Epidermal melanocyte (primary cell): Measurements from ENCODE around the gene GTF2H4.

ENCODE experiments used
- DNase-seq: peaks from one replicate; pipeline ENCODE4 v3.0.0; 2011; ENCODE audit warnings: low spot score; ENCODE audit not compliant: insufficient read length

The GTF2H4 gene

DNA sequence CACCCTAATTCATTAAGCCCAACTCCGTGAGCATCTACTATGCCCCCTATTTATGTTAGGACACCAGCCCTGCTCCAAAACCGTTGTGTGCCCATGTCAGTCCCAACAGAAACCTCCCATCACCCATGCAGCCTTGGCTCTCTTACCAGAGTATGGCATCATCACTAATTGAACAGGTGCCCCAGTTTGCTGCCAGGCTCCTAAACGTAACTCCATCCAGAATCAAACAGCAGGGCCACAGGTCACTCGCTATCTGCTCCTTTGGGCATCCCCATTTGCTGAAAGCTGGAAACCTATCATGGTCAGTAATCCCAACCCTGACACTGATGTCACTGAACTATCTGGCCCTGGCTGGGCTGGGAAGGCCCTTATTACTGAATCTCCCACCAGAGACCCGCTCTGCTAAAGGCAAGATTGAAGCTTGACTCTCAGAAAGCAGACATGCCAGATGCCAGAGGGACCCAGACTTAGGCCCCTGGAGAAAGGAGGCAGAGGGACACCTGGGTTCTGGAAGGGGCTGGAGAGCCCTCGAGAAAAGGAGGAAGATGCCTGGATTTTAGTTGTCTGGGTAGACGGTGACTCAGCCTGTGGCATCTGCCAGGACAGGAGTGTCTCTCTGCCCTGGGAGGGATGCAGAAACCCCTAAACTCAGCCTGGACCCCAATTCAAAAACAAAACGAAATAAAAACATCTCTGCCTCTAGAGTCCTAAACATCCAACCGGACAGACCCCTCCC lies 46.8 kb downstream of the GTF2H4 start:
- no peak for DNase-seq

DNA sequence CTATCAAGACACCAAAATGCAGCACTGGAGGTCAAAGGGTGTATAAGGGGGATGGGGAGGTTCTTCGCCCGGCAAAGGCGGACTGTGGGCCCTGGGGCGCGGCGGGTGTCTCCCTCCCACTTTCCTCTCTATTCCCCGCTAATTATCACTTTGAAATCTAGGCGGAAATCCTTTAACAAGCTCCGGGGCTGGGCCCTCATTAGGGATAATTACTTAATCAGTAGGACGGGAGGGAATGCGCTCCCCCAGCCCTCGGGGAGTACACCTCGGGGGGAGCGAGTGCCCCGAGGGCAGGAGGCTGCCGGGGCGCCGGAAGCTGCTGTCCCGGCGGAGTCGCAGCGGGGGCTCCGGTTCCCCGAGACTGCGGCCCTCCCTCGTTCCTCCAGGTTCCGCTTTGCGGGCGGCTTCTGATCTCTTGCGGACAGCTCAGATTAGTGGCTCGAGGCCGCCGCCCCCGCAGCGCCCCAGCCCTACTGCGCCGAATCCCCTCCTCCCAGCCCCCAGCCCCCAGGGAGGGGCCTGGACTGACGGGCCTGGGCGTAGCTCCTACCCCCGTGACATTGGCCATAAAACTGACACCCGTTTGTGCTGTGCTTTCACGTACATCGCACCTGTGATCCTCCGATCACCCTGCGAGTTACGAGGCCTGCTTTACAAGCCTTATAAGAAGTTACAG lies 47.5 kb downstream of the GTF2H4 start:
- DNase-seq = no peak

- no peak for DNase-seq
These were observed 49.7 kb downstream of the GTF2H4 start for GRCh38 chr6:30957716-30958115.

GRCh38 chr6:30960907-30961673 lies 53.1 kb downstream of the GTF2H4 start:
- DNase-seq = no peak

GRCh38 chr6:30962716-30963115 lies 54.7 kb downstream of the GTF2H4 start:
- DNase-seq = no peak

- no peak for DNase-seq
These were observed 55.6 kb downstream of the GTF2H4 start for GRCh38 chr6:30963641-30964040.
